HepG2 (cell line): Measurements from ENCODE around the gene CEACAM16.

Source experiments
- BRCA1 ChIP-seq: sonication (generic); formaldehyde crosslinking; IDR thresholded peaks from 2 replicates; pipeline ENCODE4 v1.4.0; 2020; ENCODE audit warnings: missing genetic modification reagents
- CTCF ChIP-seq: sonication (generic); formaldehyde crosslinking; IDR thresholded peaks from 2 replicates; pipeline ENCODE4 v1.5.0; 2020; ENCODE audit warnings: mild to moderate bottlenecking, missing genetic modification reagents, moderate library complexity
- ELF3 ChIP-seq: IDR thresholded peaks from 2 replicates; pipeline ENCODE4 v1.6.1; 2016; ENCODE audit warnings: missing genetic modification reagents, missing compliant biosample characterization
- EZH2 ChIP-seq: conservative IDR thresholded peaks from 2 replicates; pipeline ENCODE4 v1.6.1; 2012; ENCODE audit warnings: mild to moderate bottlenecking, low read depth, low read length, moderate library complexity
- HDAC2 ChIP-seq: sonication (generic); formaldehyde crosslinking; IDR thresholded peaks from 2 replicates; pipeline ENCODE4 v1.4.0; 2020; ENCODE audit warnings: missing genetic modification reagents
- HOXA5 ChIP-seq: sonication (generic); formaldehyde crosslinking; IDR thresholded peaks from 2 replicates; pipeline ENCODE4 v1.4.0; 2020; ENCODE audit warnings: missing genetic modification reagents
- POLR2A ChIP-seq, 2 experiments: IDR thresholded peaks; 2 replicates each; pipeline ENCODE4 v1.6.1; 2011; ENCODE audit warnings: low read depth in 2 of 2, low read length in 2 of 2, mild to moderate bottlenecking in 1 of 2, moderate library complexity in 1 of 2; ENCODE audit not compliant: insufficient read depth in 1 of 2
- ZNF101 ChIP-seq: sonication (generic); formaldehyde crosslinking; IDR thresholded peaks from 2 replicates; pipeline ENCODE4 v1.4.0; 2020; ENCODE audit warnings: mild to moderate bottlenecking, low read depth, missing genetic modification reagents, borderline replicate concordance
- ZNF143 ChIP-seq: sonication (generic); formaldehyde crosslinking; IDR thresholded peaks from 2 replicates; pipeline ENCODE4 v1.4.0; 2020; ENCODE audit warnings: missing genetic modification reagents
- ZSCAN29 ChIP-seq: sonication (generic); formaldehyde crosslinking; conservative IDR thresholded peaks from 2 replicates; pipeline ENCODE4 v1.4.0; 2020; ENCODE audit warnings: mild to moderate bottlenecking, missing genetic modification reagents
- TF ChIP-seq, protein P1 (sequence below): sonication (generic); formaldehyde crosslinking; IDR thresholded peaks from 2 replicates; pipeline ENCODE4 v1.5.0; 2020; ENCODE audit warnings: missing genetic modification reagents
- TF ChIP-seq, protein P2 (sequence below): sonication (generic); formaldehyde crosslinking; IDR thresholded peaks from 2 replicates; pipeline ENCODE4 v1.4.0; 2020; ENCODE audit warnings: missing genetic modification reagents
- TF ChIP-seq, protein P3 (sequence below): IDR thresholded peaks from 2 replicates; pipeline ENCODE4 v1.6.1; 2016; ENCODE audit warnings: missing compliant biosample characterization, missing genetic modification reagents, borderline replicate concordance

- TF ChIP-seq HDAC2 (no peak), CTCF (no peak), POLR2A (IDR thresholded peaks at IDR 0.05; ENCODE audit: insufficient read depth in 1 of 2, low read depth in 2 of 2, low read length in 2 of 2) (no peak), ZNF101 (CRISPR knock-in tag) (no peak), ZSCAN29 (no peak), ELF3 (CRISPR knock-in tag) (no peak), HOXA5 (no peak), BRCA1 (CRISPR knock-in tag) (no peak), EZH2 (no peak), ZNF143 (CRISPR knock-in tag) (no peak)
- TF ChIP-seq, protein P1, sequence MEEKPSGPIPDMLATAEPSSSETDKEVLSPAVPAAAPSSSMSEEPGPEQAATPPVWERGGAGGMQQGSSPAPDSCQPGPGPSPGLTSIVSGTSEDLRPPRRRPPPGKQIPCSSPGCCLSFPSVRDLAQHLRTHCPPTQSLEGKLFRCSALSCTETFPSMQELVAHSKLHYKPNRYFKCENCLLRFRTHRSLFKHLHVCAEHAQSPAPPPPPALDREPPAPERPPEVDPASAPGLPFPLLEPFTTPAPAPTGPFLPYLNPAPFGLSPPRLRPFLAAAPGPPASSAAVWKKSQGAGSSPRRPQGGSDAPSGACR (CRISPR knock-in tag), result no peak
- TF ChIP-seq, protein P2, sequence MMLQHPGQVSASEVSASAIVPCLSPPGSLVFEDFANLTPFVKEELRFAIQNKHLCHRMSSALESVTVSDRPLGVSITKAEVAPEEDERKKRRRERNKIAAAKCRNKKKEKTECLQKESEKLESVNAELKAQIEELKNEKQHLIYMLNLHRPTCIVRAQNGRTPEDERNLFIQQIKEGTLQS (CRISPR knock-in tag), result no peak
- TF ChIP-seq, protein P3, sequence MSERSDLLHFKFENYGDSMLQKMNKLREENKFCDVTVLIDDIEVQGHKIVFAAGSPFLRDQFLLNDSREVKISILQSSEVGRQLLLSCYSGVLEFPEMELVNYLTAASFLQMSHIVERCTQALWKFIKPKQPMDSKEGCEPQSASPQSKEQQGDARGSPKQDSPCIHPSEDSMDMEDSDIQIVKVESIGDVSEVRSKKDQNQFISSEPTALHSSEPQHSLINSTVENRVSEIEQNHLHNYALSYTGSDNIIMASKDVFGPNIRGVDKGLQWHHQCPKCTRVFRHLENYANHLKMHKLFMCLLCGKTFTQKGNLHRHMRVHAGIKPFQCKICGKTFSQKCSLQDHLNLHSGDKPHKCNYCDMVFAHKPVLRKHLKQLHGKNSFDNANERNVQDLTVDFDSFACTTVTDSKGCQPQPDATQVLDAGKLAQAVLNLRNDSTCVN (CRISPR knock-in tag), result no peak
Observed at GRCh38 chr19:44685877-44686276, 13.1 kb upstream of the CEACAM16 start.
